Measurements from ENCODE around the gene TSC22D4. TPM values are rescaled to one million over a fixed set of nuclear protein-coding genes. Genes with fewer than 3 reads are reported as not detected.

Gene TSC22D4
- total RNA-seq, 1 donor from 2014 or later: 68.2 TPM

DNA sequence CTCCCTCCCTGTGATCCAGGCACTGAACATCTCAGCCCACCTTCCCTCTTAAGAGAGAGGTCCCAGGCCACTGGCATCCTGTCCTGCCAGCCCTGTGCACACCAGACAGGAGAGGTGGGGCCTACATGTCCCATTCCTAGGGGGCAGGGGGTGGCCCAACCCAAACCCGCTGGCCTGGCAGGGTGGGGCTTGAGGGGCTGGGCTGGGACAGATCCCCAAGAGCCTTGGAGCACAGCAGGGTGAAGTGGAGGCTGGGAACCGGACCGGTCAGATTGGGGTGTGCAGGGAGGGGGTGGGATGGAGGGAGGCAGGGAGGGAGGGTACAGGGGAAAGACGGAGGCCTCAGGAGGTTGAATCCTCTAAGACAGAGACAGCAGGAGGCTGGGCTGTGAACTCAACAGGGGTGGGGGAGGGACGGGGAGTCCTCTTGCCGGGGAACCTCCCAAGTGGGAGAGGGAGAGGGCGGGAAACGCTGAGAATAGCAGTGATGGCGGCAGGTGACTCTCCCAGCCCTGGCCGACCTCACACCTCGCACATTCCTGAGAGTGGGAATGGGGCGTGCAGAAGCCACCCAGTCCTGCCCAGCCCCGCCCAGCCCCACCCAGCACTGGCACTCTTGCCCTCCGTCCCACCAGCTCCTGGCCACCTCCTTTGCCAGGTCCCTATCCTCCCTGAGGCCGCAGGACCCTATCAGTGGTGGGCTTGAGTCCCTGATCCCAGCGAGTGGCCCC is 6.7 kb downstream of the TSC22D4 start:
- TF ChIP-seq, protein P1, sequence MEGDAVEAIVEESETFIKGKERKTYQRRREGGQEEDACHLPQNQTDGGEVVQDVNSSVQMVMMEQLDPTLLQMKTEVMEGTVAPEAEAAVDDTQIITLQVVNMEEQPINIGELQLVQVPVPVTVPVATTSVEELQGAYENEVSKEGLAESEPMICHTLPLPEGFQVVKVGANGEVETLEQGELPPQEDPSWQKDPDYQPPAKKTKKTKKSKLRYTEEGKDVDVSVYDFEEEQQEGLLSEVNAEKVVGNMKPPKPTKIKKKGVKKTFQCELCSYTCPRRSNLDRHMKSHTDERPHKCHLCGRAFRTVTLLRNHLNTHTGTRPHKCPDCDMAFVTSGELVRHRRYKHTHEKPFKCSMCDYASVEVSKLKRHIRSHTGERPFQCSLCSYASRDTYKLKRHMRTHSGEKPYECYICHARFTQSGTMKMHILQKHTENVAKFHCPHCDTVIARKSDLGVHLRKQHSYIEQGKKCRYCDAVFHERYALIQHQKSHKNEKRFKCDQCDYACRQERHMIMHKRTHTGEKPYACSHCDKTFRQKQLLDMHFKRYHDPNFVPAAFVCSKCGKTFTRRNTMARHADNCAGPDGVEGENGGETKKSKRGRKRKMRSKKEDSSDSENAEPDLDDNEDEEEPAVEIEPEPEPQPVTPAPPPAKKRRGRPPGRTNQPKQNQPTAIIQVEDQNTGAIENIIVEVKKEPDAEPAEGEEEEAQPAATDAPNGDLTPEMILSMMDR (IDR thresholded peaks at IDR 0.05): no peak
- DNase-seq (ENCODE audit: low spot score in 2 of 2): no peak
- Histone ChIP-seq H3K4me3 (no peak overlapping the region), H3K27ac (peak overlapping the region; percentile 70 to 74), H3K27me3 (no peaks in the 10 kb centered on the region), H3K36me3 (peaks cover 24 to 30% of the 10 kb centered on the region in 2 donors), H3K4me1 (peaks cover 18 to 32% of the 10 kb centered on the region in 2 donors), H3K9me3 (no peaks in the 10 kb centered on the region)
- intact Hi-C loops (cut with DNase I): no loop called here

DNA sequence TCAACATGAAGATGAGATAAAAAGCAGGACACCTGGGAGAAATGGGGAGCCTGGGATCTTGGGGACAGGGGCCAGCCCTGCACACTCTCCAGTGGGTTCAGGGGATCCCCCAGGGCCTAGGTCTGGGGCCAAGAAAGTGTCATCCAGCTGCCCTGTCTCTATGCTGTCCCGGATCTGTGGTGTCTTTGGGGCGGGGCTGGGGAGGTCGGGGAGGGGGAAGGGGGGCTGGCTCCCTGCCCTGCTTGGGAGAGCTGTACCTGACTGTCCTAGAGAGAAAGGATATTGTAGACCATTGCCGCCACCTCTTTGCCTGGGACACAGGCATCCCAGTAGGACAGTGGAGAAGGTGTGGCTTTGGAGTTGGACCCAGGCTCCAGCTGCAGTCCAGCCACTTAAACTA is 8.0 kb downstream of the TSC22D4 start:
- peaks cover 15 to 24% of the 10 kb centered on the region in 2 donors for H3K4me1 ChIP-seq
- H3K27ac ChIP-seq: no peak overlapping the region
- TF ChIP-seq, protein P1 (IDR thresholded peaks at IDR 0.05): no peak
- intact Hi-C loops (cut with DNase I): no loop called here
- no peaks in the 10 kb centered on the region for H3K27me3 ChIP-seq
- peaks cover 31 to 38% of the 10 kb centered on the region in 2 donors for H3K36me3 ChIP-seq
- H3K4me3 ChIP-seq: no peak overlapping the region
- no peaks in the 10 kb centered on the region for H3K9me3 ChIP-seq
- DNase-seq (ENCODE audit: low spot score in 2 of 2): no peak

DNA sequence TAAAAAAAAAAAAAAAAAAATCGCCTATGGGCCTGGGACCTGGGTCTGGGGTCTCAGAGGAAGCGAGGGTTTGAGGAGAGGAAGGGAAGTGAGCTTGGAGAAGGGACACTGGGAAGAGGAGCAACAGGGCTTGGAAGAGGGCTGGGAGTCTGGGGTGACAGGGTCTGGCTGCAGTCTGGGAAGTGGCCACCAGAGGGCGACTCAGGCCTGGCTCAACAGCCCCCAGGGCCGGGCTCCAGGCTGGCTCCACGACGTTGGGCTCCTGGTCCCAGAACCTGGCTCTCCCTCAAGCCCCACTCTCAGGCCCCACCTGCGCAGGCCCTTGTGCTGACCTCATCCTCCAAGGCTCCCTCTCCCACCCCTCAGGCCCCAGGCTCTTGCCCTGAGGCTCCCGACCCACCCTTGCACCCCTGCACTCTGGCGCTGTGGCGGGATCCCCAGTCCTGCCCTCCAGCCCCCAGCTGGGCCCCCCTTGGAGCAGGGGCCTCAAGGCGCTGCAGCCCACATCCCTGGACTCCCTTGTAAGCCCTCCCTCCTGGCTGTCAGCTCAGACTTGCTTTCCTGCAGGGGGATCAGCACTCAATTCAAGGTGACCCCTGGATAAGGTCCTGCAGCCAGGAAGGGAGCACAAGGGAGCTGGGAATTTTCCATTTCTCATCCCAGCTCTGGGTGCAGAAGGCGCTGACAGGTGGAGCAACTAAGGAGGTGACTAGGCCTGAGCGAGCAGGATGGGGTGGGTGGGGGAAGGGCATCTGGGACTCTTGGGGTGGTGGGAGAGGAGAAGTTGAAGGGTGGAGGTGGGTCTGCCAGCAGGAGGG is 9.6 kb downstream of the TSC22D4 start:
- TF ChIP-seq, protein P1 (IDR thresholded peaks at IDR 0.05): peak; percentile 87 to 97 (median 95)
- peak in 1 of 2 donors; percentile 90 for DNase-seq (ENCODE audit: low spot score in 2 of 2)
- Histone ChIP-seq H3K27ac (no peak overlapping the region), H3K4me1 (peaks cover 17 to 26% of the 10 kb centered on the region in 2 donors), H3K27me3 (no peaks in the 10 kb centered on the region), H3K4me3 (no peak overlapping the region), H3K36me3 (peaks cover 27 to 36% of the 10 kb centered on the region in 2 donors), H3K9me3 (no peaks in the 10 kb centered on the region)
- intact Hi-C loops (cut with DNase I): loop anchor here (1.0 to 5.0 kb wide), 7 partner anchors 14 to 258 kb away; partner anchors contain the start of genes GIGYF1, GNB2, MOSPD3 and NYAP1

DNA sequence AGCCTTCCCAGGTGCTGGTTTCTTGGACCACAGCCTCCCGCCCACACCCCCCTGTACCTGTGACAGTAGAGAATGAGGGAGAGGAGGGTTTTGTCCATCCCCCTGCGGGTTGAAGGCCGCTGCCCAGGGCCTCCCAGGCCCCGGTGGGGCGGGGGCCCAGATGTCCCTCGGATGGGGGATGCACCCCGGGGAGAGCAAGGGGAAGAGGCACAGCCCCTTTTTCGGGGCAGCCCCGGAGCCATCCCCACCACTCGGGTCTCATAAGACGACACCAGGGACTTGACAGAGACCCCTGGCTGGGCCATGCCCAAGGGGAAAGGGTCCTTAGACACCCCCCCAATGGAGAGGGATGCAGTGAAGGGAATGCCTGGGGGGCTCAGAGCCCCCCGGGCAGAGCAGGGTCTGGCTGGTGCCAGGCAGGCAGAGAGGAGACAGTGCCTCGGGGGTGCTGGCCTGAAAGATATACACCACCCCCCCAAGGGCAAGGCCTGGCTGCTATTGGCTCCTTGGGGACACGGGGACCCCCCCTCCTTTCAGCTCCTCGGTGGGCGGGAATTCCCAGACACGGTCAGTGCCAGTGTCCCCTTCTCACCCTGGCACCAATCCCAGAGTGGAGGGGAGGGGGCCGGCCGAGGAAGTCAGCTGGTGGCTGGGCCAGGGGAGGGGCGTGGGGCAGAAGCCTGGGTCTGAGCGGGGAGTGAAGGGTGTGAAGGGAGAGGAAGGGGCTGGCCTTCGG is 11.2 kb downstream of the TSC22D4 start:
- Histone ChIP-seq H3K36me3 (peaks cover 25 to 31% of the 10 kb centered on the region in 2 donors), H3K4me1 (peaks cover 13 to 18% of the 10 kb centered on the region in 2 donors)
- DNase-seq (ENCODE audit: low spot score in 2 of 2): no peak

More for the DNA sequence above, 11.2 kb downstream of the TSC22D4 start:
- no peak overlapping the region for H3K4me3 ChIP-seq
- intact Hi-C loops (cut with DNase I): loop anchor here (2.0 to 5.0 kb wide), 6 partner anchors 91 to 259 kb away; partner anchors contain the start of genes GIGYF1, GNB2, MOSPD3 and POP7
- no peaks in the 10 kb centered on the region for H3K27me3 ChIP-seq
- TF ChIP-seq, protein P1 (IDR thresholded peaks at IDR 0.05): no peak
- H3K27ac ChIP-seq: peak overlapping the region; percentile 8 to 55
- no peaks in the 10 kb centered on the region for H3K9me3 ChIP-seq

All from ascending aorta (tissue), 2 donors.